ENCODE data around the gene KLF17.

- TF ChIP-seq CTCF (conservative IDR thresholded peaks at IDR 0.05; ENCODE audit: low read depth in 2 of 2) = no peak
- TF ChIP-seq EZH2 (IDR thresholded peaks at IDR 0.05; ENCODE audit: low read depth, unreplicated experiment) = no peak
- no peak for TF ChIP-seq REST (IDR thresholded peaks at IDR 0.05; ENCODE audit: unreplicated experiment)
- no peak for TF ChIP-seq CREB1 (CRISPR knock-in tag; IDR thresholded peaks at IDR 0.05; ENCODE audit: low read depth)
- TF ChIP-seq POLR2AphosphoS5 (IDR thresholded peaks at IDR 0.05; ENCODE audit: low read depth) = no peak
- TF ChIP-seq ZNF331 (CRISPR knock-in tag; IDR thresholded peaks at IDR 0.05; ENCODE audit: low read depth) = no peak
- TF ChIP-seq EZH2phosphoT487 (IDR thresholded peaks at IDR 0.05; ENCODE audit: unreplicated experiment) = no peak
- no peak for TF ChIP-seq ZNF114 (CRISPR knock-in tag; IDR thresholded peaks at IDR 0.05)
- no peak for TF ChIP-seq NANOG (IDR thresholded peaks at IDR 0.05; ENCODE audit: borderline replicate concordance)
- no peak for TF ChIP-seq ETS1 (IDR thresholded peaks at IDR 0.05)
- no peak for TF ChIP-seq JUNB (IDR thresholded peaks at IDR 0.05; ENCODE audit: unreplicated experiment)
- no peak for TF ChIP-seq STAT1 (IDR thresholded peaks at IDR 0.05; ENCODE audit: unreplicated experiment)
These were observed 32.7 kb downstream of the KLF17 start for GRCh38 chr1:44151332-44151731.

Measured in GM23338 (cell line).